ENCODE data around the gene POU3F2.
A peak's percentile ranks its signal among the peaks of the same experiment; 100 is the strongest.

Gene POU3F2

GRCh38 chr6:98831057-98831958 lies 3.1 kb upstream of the POU3F2 start:
- DNase-seq (ENCODE audit: low spot score) = no peak

GRCh38 chr6:98831959-98832283 lies 2.5 kb upstream of the POU3F2 start:
- DNase-seq (ENCODE audit: low spot score) = no peak

- peak; percentile 82 for DNase-seq (ENCODE audit: low spot score)
Observed at GRCh38 chr6:98832284-98833056, 1.9 kb upstream of the POU3F2 start.

- DNase-seq (ENCODE audit: low spot score) = no peak
Observed at GRCh38 chr6:98833057-98833306, 1.4 kb upstream of the POU3F2 start.

GRCh38 chr6:98833307-98834059 lies 891 bp upstream of the POU3F2 start:
- peak; percentile 80 for DNase-seq (ENCODE audit: low spot score)

- no peak for DNase-seq (ENCODE audit: low spot score)
Observed at GRCh38 chr6:98835149-98836024, 1.0 kb downstream of the POU3F2 start.

- no peak for DNase-seq (ENCODE audit: low spot score)
Observed at GRCh38 chr6:98836025-98836961, 1.9 kb downstream of the POU3F2 start.

GRCh38 chr6:98836962-98837944 lies 2.9 kb downstream of the POU3F2 start:
- DNase-seq (ENCODE audit: low spot score) = no peak

- DNase-seq (ENCODE audit: low spot score) = no peak
Observed at GRCh38 chr6:98838032-98838431, 3.7 kb downstream of the POU3F2 start.

- no peak for DNase-seq (ENCODE audit: low spot score)
Observed at GRCh38 chr6:98838975-98839374, 4.6 kb downstream of the POU3F2 start.

GRCh38 chr6:98839781-98840361 lies 5.5 kb downstream of the POU3F2 start:
- peak; percentile 80 for DNase-seq (ENCODE audit: low spot score)

- no peak for DNase-seq (ENCODE audit: low spot score)
Observed at GRCh38 chr6:98840385-98840784, 6.0 kb downstream of the POU3F2 start.

- DNase-seq (ENCODE audit: low spot score) = no peak
Observed at GRCh38 chr6:98840996-98841513, 6.7 kb downstream of the POU3F2 start.

- no peak for DNase-seq (ENCODE audit: low spot score)
Observed at GRCh38 chr6:98841621-98842341, 7.4 kb downstream of the POU3F2 start.

GRCh38 chr6:98842342-98843180 lies 8.2 kb downstream of the POU3F2 start:
- DNase-seq (ENCODE audit: low spot score) = no peak

GRCh38 chr6:98843271-98844243 lies 9.2 kb downstream of the POU3F2 start:
- DNase-seq (ENCODE audit: low spot score) = no peak

Data from Ammon's horn (tissue), 1 donor.